ENCODE data around the gene KIAA1328. TPM values are rescaled to one million over a fixed set of nuclear protein-coding genes. Genes with fewer than 3 reads are reported as not detected.
A peak's percentile ranks its signal among the peaks of the same experiment; 100 is the strongest.

The KIAA1328 gene
- total RNA-seq, 1 donor from 2014 or later: 11.9 TPM

DNA sequence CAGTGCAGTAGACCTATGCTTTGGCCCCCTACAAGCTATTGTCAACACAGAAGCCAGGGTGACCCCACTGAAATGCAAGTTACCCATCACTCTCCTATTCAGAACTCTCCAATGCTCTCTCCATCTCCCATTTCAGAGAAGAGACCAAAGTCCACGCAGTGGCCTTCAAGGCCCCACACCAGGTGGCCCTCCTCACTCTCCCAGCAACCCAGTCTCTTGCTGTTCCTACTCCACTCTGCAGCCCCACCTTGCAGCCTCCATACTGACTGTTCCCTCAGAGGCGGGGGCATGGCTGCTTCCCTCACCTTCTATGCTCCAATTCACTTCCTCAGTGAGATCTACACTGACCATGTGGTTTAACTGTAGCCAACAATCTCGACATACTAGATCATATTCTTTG lies 423.4 kb downstream of the KIAA1328 start:
- TF ChIP-seq, protein P1, sequence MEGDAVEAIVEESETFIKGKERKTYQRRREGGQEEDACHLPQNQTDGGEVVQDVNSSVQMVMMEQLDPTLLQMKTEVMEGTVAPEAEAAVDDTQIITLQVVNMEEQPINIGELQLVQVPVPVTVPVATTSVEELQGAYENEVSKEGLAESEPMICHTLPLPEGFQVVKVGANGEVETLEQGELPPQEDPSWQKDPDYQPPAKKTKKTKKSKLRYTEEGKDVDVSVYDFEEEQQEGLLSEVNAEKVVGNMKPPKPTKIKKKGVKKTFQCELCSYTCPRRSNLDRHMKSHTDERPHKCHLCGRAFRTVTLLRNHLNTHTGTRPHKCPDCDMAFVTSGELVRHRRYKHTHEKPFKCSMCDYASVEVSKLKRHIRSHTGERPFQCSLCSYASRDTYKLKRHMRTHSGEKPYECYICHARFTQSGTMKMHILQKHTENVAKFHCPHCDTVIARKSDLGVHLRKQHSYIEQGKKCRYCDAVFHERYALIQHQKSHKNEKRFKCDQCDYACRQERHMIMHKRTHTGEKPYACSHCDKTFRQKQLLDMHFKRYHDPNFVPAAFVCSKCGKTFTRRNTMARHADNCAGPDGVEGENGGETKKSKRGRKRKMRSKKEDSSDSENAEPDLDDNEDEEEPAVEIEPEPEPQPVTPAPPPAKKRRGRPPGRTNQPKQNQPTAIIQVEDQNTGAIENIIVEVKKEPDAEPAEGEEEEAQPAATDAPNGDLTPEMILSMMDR (IDR thresholded peaks at IDR 0.05): no peak
- Histone ChIP-seq H3K36me3 (no peaks in the 10 kb centered on the region), H3K27ac (no peak overlapping the region), H3K4me3 (no peak overlapping the region), H3K27me3 (peaks cover 40% of the 10 kb centered on the region), H3K9me3 (no peaks in the 10 kb centered on the region), H3K4me1 (no peaks in the 10 kb centered on the region)
- intact Hi-C loops (cut with DNase I): no loop called here
- ATAC-seq (no peak), DNase-seq (peak; percentile 36)

DNA sequence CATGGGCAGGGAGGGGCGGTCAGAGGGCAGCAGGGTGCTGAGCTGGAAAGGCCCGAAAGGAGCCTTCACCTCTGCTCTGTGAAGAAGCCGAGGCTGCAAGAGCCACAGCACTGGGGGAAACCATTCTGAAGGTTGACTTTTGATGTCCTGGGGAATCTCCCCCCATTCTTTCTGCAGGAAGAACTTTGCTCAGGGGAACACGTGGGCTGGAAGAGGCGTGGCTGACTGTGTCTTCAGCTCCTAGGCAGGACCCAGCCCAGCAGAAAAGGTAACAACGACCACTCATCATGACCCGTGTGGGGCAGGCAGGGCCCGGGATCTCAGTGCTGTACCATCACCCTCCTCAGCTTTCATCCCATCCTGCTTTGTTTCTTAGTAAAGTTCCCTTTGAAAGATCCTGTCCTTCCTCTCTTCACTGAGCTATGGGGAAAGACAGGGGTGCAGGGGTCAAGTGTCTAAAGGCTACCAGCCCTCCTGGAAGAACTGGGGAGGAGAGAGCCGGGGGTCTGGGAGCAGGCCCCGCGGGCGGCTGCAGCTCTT lies 424.0 kb downstream of the KIAA1328 start:
- Histone ChIP-seq H3K36me3 (no peaks in the 10 kb centered on the region), H3K27ac (no peak overlapping the region), H3K9me3 (no peaks in the 10 kb centered on the region), H3K27me3 (peaks cover 40% of the 10 kb centered on the region), H3K4me1 (no peaks in the 10 kb centered on the region), H3K4me3 (no peak overlapping the region)
- intact Hi-C loops (cut with DNase I): no loop called here
- no peak for ATAC-seq
- TF ChIP-seq, protein P1 (IDR thresholded peaks at IDR 0.05): no peak
- DNase-seq: peak; percentile 15

DNA sequence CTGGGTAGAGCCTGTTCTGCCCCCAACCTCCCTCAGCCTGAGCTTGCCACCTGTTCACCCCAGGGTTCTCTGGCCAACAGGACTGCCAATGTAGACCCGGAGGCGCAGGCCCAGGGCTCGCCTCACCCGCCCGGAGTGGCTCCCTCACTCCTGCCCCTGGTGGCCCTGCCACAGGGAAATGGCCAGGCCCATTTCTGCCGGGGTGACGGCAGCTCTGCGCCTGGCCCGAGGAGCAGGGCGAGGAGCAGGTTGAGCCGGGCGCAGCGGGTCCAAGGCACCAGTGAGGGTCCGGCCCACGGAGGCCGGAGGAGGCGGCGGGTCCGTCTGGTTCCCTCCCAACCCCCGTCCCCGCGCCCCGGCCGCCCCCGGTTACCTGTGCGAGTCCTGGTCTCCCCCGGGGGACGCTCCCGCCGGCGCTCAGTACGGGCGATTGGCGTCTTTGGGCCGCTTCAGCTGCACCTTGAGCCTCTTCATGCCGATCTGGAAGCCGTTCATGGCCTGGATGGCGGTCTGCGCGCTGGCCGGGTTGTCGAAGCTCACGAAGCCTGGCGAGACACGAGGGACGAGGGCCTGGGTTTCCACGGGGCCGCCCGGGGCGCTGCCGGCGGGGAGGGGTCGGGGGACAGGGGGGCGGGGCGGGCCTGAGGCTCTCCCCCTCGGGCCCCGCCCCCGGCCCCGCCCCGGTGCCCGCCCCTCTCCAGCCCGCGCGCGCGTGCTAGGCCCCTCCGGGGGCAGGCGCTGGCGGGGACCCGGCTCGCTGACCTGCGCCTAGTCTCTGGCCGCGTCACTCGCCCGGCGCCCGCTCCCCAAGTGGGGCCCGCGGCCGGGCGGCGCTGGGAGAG lies 424.7 kb downstream of the KIAA1328 start:
- Histone ChIP-seq H3K4me3 (peak overlapping the region; percentile 39), H3K36me3 (no peaks in the 10 kb centered on the region), H3K9me3 (no peaks in the 10 kb centered on the region), H3K4me1 (no peaks in the 10 kb centered on the region), H3K27me3 (peaks cover 40% of the 10 kb centered on the region), H3K27ac (no peak overlapping the region)
- intact Hi-C loops (cut with DNase I): no loop called here
- TF ChIP-seq, protein P1 (IDR thresholded peaks at IDR 0.05): no peak
- DNase-seq (peak; percentile 70), ATAC-seq (peak; percentile 83)

DNA sequence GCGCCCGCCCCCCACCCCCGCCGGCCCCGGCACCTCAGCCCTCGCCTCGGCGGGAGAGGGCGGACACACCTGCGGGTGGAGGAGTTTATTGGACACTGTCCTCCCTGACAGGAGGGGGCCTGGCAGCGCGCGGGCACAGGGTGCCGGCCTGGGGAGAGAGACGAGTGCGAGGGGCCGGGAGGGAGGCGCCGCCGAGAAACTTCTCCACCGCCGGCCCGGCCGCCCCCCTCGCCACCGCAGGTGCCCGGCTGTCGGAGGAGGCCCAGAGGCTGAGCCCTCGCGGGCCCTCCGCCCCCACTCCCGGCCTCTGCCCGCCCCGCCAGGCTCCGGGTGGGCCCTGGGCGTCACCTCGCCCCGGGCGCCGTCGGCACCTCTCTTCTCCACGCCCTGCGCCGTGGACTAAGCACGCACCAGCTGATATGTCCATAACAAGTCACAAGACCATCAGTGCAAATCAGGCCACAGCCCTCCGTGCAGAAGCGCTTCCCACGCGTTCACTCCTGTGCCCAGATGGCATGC lies 425.4 kb downstream of the KIAA1328 start:
- DNase-seq: peak; percentile 65
- ATAC-seq: peak; percentile 62
- no peak overlapping the region for H3K27ac ChIP-seq
- peaks cover 38% of the 10 kb centered on the region for H3K27me3 ChIP-seq
- no peaks in the 10 kb centered on the region for H3K4me1 ChIP-seq
- TF ChIP-seq, protein P1 (IDR thresholded peaks at IDR 0.05): no peak
- H3K9me3 ChIP-seq: no peaks in the 10 kb centered on the region
- intact Hi-C loops (cut with DNase I): no loop called here
- no peaks in the 10 kb centered on the region for H3K36me3 ChIP-seq
- peak overlapping the region; percentile 39 for H3K4me3 ChIP-seq

DNA sequence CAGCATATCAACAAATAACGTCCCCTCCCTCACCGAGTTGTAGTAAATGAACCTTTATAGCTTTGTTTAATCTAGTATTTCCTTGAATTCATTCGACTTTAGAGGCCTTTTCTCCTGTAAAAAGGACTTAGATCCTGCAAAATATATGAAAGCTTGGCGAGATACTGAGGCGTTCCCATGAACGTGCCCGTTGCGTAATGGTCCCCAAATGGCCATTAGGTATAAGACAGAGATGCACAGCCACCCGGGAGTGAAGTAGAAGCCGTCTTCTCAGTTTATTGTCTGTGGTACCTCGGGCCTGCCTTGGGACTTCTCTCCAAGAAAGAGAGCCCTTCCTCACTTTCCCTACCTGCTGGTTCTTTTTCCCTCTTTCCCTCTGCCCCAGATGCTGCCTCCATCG lies 426.0 kb downstream of the KIAA1328 start:
- Histone ChIP-seq H3K27ac (no peak overlapping the region), H3K4me1 (no peaks in the 10 kb centered on the region), H3K36me3 (no peaks in the 10 kb centered on the region), H3K9me3 (no peaks in the 10 kb centered on the region), H3K27me3 (peaks cover 37% of the 10 kb centered on the region), H3K4me3 (no peak overlapping the region)
- DNase-seq (peak; percentile 9), ATAC-seq (no peak)
- intact Hi-C loops (cut with DNase I): no loop called here
- TF ChIP-seq, protein P1 (IDR thresholded peaks at IDR 0.05): no peak

All from upper lobe of right lung (tissue), 1 donor.